Measurements from ENCODE around the gene TAMALIN.

Gene TAMALIN

GRCh38 chr12:52014567-52015530 is 8.1 kb downstream of the TAMALIN start:
- DNase-seq (ENCODE audit: low spot score) = no peak

GRCh38 chr12:52015532-52016041 is 8.8 kb downstream of the TAMALIN start:
- DNase-seq (ENCODE audit: low spot score) = no peak

- no peak for DNase-seq (ENCODE audit: low spot score)
These were observed 11.8 kb downstream of the TAMALIN start for GRCh38 chr12:52018433-52019112.

- no peak for DNase-seq (ENCODE audit: low spot score)
These were observed 12.5 kb downstream of the TAMALIN start for GRCh38 chr12:52019113-52019770.

GRCh38 chr12:52020539-52021336 is 14.0 kb downstream of the TAMALIN start:
- DNase-seq (ENCODE audit: low spot score) = peak; percentile 68

- no peak for DNase-seq (ENCODE audit: low spot score)
These were observed 16.1 kb downstream of the TAMALIN start for GRCh38 chr12:52022841-52023181.

- DNase-seq (ENCODE audit: low spot score) = peak; percentile 65
These were observed 16.6 kb downstream of the TAMALIN start for GRCh38 chr12:52023182-52023975.

GRCh38 chr12:52023976-52024688 is 17.4 kb downstream of the TAMALIN start:
- DNase-seq (ENCODE audit: low spot score) = no peak

- no peak for DNase-seq (ENCODE audit: low spot score)
These were observed 18.1 kb downstream of the TAMALIN start for GRCh38 chr12:52024845-52025230.

- no peak for DNase-seq (ENCODE audit: low spot score)
These were observed 19.5 kb downstream of the TAMALIN start for GRCh38 chr12:52026263-52026662.

- no peak for DNase-seq (ENCODE audit: low spot score)
These were observed 20.5 kb downstream of the TAMALIN start for GRCh38 chr12:52027085-52027843.

- no peak for DNase-seq (ENCODE audit: low spot score)
These were observed 22.9 kb downstream of the TAMALIN start for GRCh38 chr12:52029685-52030084.

- DNase-seq (ENCODE audit: low spot score) = peak; percentile 84
These were observed 25.7 kb downstream of the TAMALIN start for GRCh38 chr12:52032446-52032803.

- peak; percentile 98 for DNase-seq (ENCODE audit: low spot score)
These were observed 26.2 kb downstream of the TAMALIN start for GRCh38 chr12:52032804-52033445.

- DNase-seq (ENCODE audit: low spot score) = no peak
These were observed 26.8 kb downstream of the TAMALIN start for GRCh38 chr12:52033446-52034140.

- DNase-seq (ENCODE audit: low spot score) = no peak
These were observed 28.4 kb downstream of the TAMALIN start for GRCh38 chr12:52035190-52035589.

GRCh38 chr12:52035926-52036325 is 29.2 kb downstream of the TAMALIN start:
- DNase-seq (ENCODE audit: low spot score) = no peak

GRCh38 chr12:52036587-52037171 is 29.9 kb downstream of the TAMALIN start:
- peak; percentile 83 for DNase-seq (ENCODE audit: low spot score)
